ENCODE data around the gene MX2.
"Not testable (repeated sequence)": the region's sequence is repeated elsewhere in the genome, so short reads cannot be mapped to it uniquely, and the experiment has no call there.

The MX2 gene

GRCh38 chr21:41342035-41342434 lies 19.8 kb upstream of the MX2 start:
- no peak for DNase-seq (ENCODE audit: low read depth)

- no peak for DNase-seq (ENCODE audit: low read depth)
These were observed 17.7 kb upstream of the MX2 start for GRCh38 chr21:41344146-41344545.

- DNase-seq (ENCODE audit: low read depth), result no peak
These were observed 16.5 kb upstream of the MX2 start for GRCh38 chr21:41345356-41345755.

GRCh38 chr21:41345934-41346685 lies 15.7 kb upstream of the MX2 start:
- no peak for DNase-seq (ENCODE audit: low read depth)

- DNase-seq (ENCODE audit: low read depth), result no peak
These were observed 15.1 kb upstream of the MX2 start for GRCh38 chr21:41346758-41347157.

GRCh38 chr21:41348434-41348833 lies 13.4 kb upstream of the MX2 start:
- no peak for DNase-seq (ENCODE audit: low read depth)

- DNase-seq (ENCODE audit: low read depth), result no peak
These were observed 12.7 kb upstream of the MX2 start for GRCh38 chr21:41349126-41349525.

GRCh38 chr21:41349619-41350390 lies 12.0 kb upstream of the MX2 start:
- DNase-seq (ENCODE audit: low read depth), result no peak

- DNase-seq (ENCODE audit: low read depth), result no peak
These were observed 11.2 kb upstream of the MX2 start for GRCh38 chr21:41350436-41351155.

- no peak for DNase-seq (ENCODE audit: low read depth)
These were observed 4.3 kb upstream of the MX2 start for GRCh38 chr21:41357546-41357945.

GRCh38 chr21:41358193-41359166 lies 3.3 kb upstream of the MX2 start:
- DNase-seq (ENCODE audit: low read depth), result no peak

- DNase-seq (ENCODE audit: low read depth), result no peak
These were observed 2.5 kb upstream of the MX2 start for GRCh38 chr21:41359286-41359685.

GRCh38 chr21:41359754-41360071 lies 2.1 kb upstream of the MX2 start:
- DNase-seq (ENCODE audit: low read depth), result not testable (repeated sequence)

GRCh38 chr21:41360072-41360821 lies 1.6 kb upstream of the MX2 start:
- no peak for DNase-seq (ENCODE audit: low read depth)

- no peak for DNase-seq (ENCODE audit: low read depth)
These were observed 608 bp upstream of the MX2 start for GRCh38 chr21:41361053-41361785.

GRCh38 chr21:41362605-41363369 lies 960 bp downstream of the MX2 start:
- DNase-seq (ENCODE audit: low read depth), result no peak

- no peak for DNase-seq (ENCODE audit: low read depth)
These were observed 1.8 kb downstream of the MX2 start for GRCh38 chr21:41363370-41364270.

GRCh38 chr21:41364308-41364707 lies 2.5 kb downstream of the MX2 start:
- no peak for DNase-seq (ENCODE audit: low read depth)

Data from amniotic epithelial cell (primary cell).